A673 (cell line): Measurements from ENCODE around the gene TNPO3. TPM values are rescaled to one million over a fixed set of nuclear protein-coding genes. Genes with fewer than 3 reads are reported as not detected.

Experiments
- BruUV-seq: library from RNA; stranded (reverse); fragments of 400-500 nt; replicated peaks from 2 replicates; lab custom pipeline; 2021; lab: Mats Ljungman, UMichigan
- CTCF ChIA-PET: fragments of 300-600 bp; sonication (Branson Sonifier 250); formaldehyde crosslinking; loops from one replicate; lab custom pipeline; 2022; ENCODE audit warnings: antibody characterized with exemption; lab: Charles Lee
- POLR2A ChIA-PET: fragments of 300-600 bp; sonication (Branson Sonifier 250); formaldehyde crosslinking; loops from one replicate; lab custom pipeline; 2022; ENCODE audit warnings: antibody characterized with exemption; ENCODE audit not compliant: low non-redundant PET; lab: Charles Lee
- DNase-seq: peaks from one replicate; pipeline ENCODE4 v3.0.0-alpha.2; 2015; ENCODE audit warnings: low spot score
- H3K27ac ChIP-seq: fragments of 200-600 bp; sonication (generic); 2 replicates; pipeline ENCODE4 v1.5.1; 2016; ENCODE audit warnings: mixed run types, low read depth, mild to moderate bottlenecking, mixed read lengths, antibody characterized with exemption, low read length; ENCODE audit not compliant: poor library complexity, severe bottlenecking
- H3K27me3 ChIP-seq: fragments of 200-600 bp; sonication (generic); replicated peaks from 2 replicates; pipeline ENCODE4 v1.6.1; 2017; ENCODE audit warnings: mixed run types, low read depth, mild to moderate bottlenecking, mixed read lengths, antibody characterized with exemption, low read length; ENCODE audit not compliant: insufficient read depth, poor library complexity
- H3K36me3 ChIP-seq: fragments of 200-600 bp; sonication (generic); 2 replicates; pipeline ENCODE4 v1.6.1; 2016; ENCODE audit warnings: mixed run types, mild to moderate bottlenecking, mixed read lengths, antibody characterized with exemption, low read length; ENCODE audit not compliant: insufficient read depth, poor library complexity, severe bottlenecking
- H3K4me1 ChIP-seq: fragments of 200-600 bp; sonication (generic); 2 replicates; pipeline ENCODE4 v1.6.1; 2017; ENCODE audit warnings: mixed run types, mild to moderate bottlenecking, mixed read lengths, antibody characterized with exemption, low read length; ENCODE audit not compliant: insufficient read depth, poor library complexity, severe bottlenecking
- H3K4me3 ChIP-seq: fragments of 200-600 bp; sonication (generic); 2 replicates; pipeline ENCODE4 v1.5.1; 2016; ENCODE audit warnings: low read depth, mixed run types, mild to moderate bottlenecking, mixed read lengths, low read length; ENCODE audit not compliant: poor library complexity, severe bottlenecking
- H3K9me3 ChIP-seq: fragments of 200-600 bp; sonication (generic); 2 replicates; pipeline ENCODE4 v1.6.1; 2016; ENCODE audit warnings: mixed run types, low read depth, mild to moderate bottlenecking, mixed read lengths, antibody characterized with exemption, low read length; ENCODE audit not compliant: poor library complexity, severe bottlenecking
- EZH2 ChIP-seq: fragments of 200-600 bp; sonication (generic); IDR thresholded peaks from 2 replicates; pipeline ENCODE4 v1.6.1; 2017; ENCODE audit warnings: borderline replicate concordance, low read depth, mild to moderate bottlenecking, mixed read lengths, antibody characterized with exemption, low read length; ENCODE audit not compliant: poor library complexity, severe bottlenecking
- intact Hi-C: fragments of 100-400 bp; cut with micrococcal nuclease; formaldehyde crosslinking; loops from one replicate; pipeline ENCODE4 v1.10.0; 2022; ENCODE audit not compliant: unreplicated experiment
- total RNA-seq: library from RNA; stranded (reverse); gene quantifications from 2 replicates; pipeline ENCODE4 v1.2.3, GENCODE V29; 2021
- TF ChIP-seq, protein P1 (sequence below): fragments of 300-800, 200-600 bp; sonication (generic); conservative IDR thresholded peaks from 2 replicates; pipeline ENCODE4 v1.5.1; 2017; ENCODE audit warnings: low read depth, mild to moderate bottlenecking, antibody characterized with exemption, low read length, moderate library complexity, mixed read lengths

Gene TNPO3
- total RNA-seq, 1 experiment from 2014 or later, result 77.8 TPM

DNA sequence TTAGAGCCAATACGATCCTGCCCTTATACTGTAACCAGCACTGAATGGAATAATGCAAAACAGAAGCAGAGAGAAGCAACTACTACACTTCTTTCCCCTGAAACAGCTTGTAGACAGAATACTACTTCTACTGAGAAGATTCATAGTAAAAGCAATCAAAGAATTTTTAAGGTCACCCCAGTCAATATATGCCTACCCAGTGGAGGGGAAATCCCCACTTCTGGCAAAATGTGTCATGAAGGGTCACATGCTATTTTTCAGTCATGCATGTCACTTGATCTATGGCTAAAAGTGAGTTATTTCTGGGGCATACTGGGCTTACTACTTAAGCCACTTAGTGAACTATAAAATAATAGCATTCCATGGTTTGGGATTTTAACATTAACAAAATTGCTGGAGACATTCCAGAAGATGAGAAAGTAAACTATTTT is 91.6 kb downstream of the TNPO3 start:
- Histone ChIP-seq H3K27ac (no peak overlapping the region), H3K36me3 (peaks cover 52% of the 10 kb centered on the region), H3K4me1 (no peaks in the 10 kb centered on the region), H3K9me3 (no peaks in the 10 kb centered on the region), H3K27me3 (no peaks in the 10 kb centered on the region), H3K4me3 (no peak overlapping the region)
- BruUV-seq, result no TSS peak
- intact Hi-C loops, result no loop called here
- peak; percentile 13 for DNase-seq
- ChIA-PET CTCF (no interaction called here), POLR2A (no interaction called here)
- TF ChIP-seq, protein P1, sequence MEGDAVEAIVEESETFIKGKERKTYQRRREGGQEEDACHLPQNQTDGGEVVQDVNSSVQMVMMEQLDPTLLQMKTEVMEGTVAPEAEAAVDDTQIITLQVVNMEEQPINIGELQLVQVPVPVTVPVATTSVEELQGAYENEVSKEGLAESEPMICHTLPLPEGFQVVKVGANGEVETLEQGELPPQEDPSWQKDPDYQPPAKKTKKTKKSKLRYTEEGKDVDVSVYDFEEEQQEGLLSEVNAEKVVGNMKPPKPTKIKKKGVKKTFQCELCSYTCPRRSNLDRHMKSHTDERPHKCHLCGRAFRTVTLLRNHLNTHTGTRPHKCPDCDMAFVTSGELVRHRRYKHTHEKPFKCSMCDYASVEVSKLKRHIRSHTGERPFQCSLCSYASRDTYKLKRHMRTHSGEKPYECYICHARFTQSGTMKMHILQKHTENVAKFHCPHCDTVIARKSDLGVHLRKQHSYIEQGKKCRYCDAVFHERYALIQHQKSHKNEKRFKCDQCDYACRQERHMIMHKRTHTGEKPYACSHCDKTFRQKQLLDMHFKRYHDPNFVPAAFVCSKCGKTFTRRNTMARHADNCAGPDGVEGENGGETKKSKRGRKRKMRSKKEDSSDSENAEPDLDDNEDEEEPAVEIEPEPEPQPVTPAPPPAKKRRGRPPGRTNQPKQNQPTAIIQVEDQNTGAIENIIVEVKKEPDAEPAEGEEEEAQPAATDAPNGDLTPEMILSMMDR, result no peak
- no peak for TF ChIP-seq EZH2

- Histone ChIP-seq H3K4me1 (no peaks in the 10 kb centered on the region), H3K9me3 (no peaks in the 10 kb centered on the region), H3K4me3 (no peak overlapping the region), H3K27ac (no peak overlapping the region), H3K27me3 (no peaks in the 10 kb centered on the region), H3K36me3 (peaks cover 51% of the 10 kb centered on the region)
- ChIA-PET POLR2A (no interaction called here), CTCF (no interaction called here)
- no peak for DNase-seq
- TF ChIP-seq EZH2, result no peak
- TF ChIP-seq, protein P1, result no peak
- intact Hi-C loops, result no loop called here
- BruUV-seq, result no TSS peak
Measured at GRCh38 chr7:128962899-128963298, 92.0 kb downstream of the TNPO3 start.

- H3K27me3 ChIP-seq, result no peaks in the 10 kb centered on the region
- no peaks in the 10 kb centered on the region for H3K9me3 ChIP-seq
- H3K27ac ChIP-seq, result no peak overlapping the region
- no peak for DNase-seq
- peaks cover 52% of the 10 kb centered on the region for H3K36me3 ChIP-seq
- CTCF ChIA-PET, result no interaction called here
- intact Hi-C loops, result no loop called here
- no peaks in the 10 kb centered on the region for H3K4me1 ChIP-seq
- POLR2A ChIA-PET, result no interaction called here
- TF ChIP-seq, protein P1, result no peak
- TF ChIP-seq EZH2, result no peak
- no TSS peak for BruUV-seq
- H3K4me3 ChIP-seq, result no peak overlapping the region
Measured at GRCh38 chr7:128961030-128961659, 93.8 kb downstream of the TNPO3 start.
